DND-41 (cell line): Measurements from ENCODE around the gene NKAIN4.

Source experiments
- EZH2 ChIP-seq: IDR thresholded peaks from 3 replicates; pipeline ENCODE4 v1.6.1; 2012; ENCODE audit warnings: borderline replicate concordance, low read depth, mild to moderate bottlenecking, moderate library complexity, low read length, inconsistent platforms; ENCODE audit not compliant: severe bottlenecking
- TF ChIP-seq, protein P1 (sequence below): IDR thresholded peaks from 2 replicates; pipeline ENCODE4 v1.5.1; 2012; ENCODE audit warnings: borderline replicate concordance, low read length, moderate library complexity, mild to moderate bottlenecking; ENCODE audit not compliant: poor library complexity, severe bottlenecking; ENCODE audit errors: extremely low read depth

DNA sequence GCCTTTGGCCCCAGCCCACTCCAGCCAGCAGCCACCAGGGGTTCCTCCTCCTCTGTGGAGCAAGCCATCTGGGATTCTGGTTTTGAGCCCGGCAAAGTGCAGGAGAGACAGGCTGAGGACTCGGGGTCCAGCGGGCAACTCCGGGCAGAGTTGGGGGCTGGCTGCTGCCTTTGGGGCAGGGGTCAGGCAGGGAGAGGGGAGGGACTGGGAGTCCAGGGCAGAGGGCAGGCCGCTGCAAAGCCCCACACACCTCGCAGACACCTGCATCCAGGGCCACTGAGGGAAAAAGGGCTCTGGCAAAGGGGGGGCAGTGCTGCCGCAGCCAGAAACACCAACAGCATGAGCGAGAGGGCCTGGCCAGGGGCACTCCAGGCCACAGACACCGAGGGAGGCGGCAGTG, 9.8 kb downstream of the NKAIN4 start:
- TF ChIP-seq, protein P1, sequence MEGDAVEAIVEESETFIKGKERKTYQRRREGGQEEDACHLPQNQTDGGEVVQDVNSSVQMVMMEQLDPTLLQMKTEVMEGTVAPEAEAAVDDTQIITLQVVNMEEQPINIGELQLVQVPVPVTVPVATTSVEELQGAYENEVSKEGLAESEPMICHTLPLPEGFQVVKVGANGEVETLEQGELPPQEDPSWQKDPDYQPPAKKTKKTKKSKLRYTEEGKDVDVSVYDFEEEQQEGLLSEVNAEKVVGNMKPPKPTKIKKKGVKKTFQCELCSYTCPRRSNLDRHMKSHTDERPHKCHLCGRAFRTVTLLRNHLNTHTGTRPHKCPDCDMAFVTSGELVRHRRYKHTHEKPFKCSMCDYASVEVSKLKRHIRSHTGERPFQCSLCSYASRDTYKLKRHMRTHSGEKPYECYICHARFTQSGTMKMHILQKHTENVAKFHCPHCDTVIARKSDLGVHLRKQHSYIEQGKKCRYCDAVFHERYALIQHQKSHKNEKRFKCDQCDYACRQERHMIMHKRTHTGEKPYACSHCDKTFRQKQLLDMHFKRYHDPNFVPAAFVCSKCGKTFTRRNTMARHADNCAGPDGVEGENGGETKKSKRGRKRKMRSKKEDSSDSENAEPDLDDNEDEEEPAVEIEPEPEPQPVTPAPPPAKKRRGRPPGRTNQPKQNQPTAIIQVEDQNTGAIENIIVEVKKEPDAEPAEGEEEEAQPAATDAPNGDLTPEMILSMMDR, result no peak
- TF ChIP-seq EZH2, result no peak
